H9 (cell line): ENCODE measurements around the gene PHLDA2. TPM values are rescaled to one million over a fixed set of nuclear protein-coding genes. Genes with fewer than 3 reads are reported as not detected.

Source experiments
- DNase-seq: peaks from one replicate; pipeline ENCODE4 v3.0.0-alpha.2; 2017
- H2AFZ ChIP-seq: one replicate; pipeline ENCODE4 v1.6.1; 2013; ENCODE audit warnings: mild to moderate bottlenecking, low read length, control low read depth, moderate library complexity
- H2AK5ac ChIP-seq: 2 replicates; pipeline ENCODE4 v1.6.1; 2013; ENCODE audit warnings: low read length, control low read depth, mixed read lengths; ENCODE audit not compliant: insufficient read length
- H2BK120ac ChIP-seq: one replicate; pipeline ENCODE4 v1.6.1; 2013; ENCODE audit warnings: low read depth, mild to moderate bottlenecking, low read length, control low read depth, inconsistent platforms; ENCODE audit not compliant: poor library complexity, severe bottlenecking
- H2BK12ac ChIP-seq: 2 replicates; pipeline ENCODE4 v1.6.1; 2013; ENCODE audit warnings: low read length, control low read depth, mixed read lengths, low read depth; ENCODE audit not compliant: insufficient read length
- H2BK15ac ChIP-seq: 2 replicates; pipeline ENCODE4 v1.6.1; 2013; ENCODE audit warnings: low read depth, low read length, control low read depth
- H2BK20ac ChIP-seq: one replicate; pipeline ENCODE4 v1.6.1; 2013; ENCODE audit warnings: low read depth, mild to moderate bottlenecking, low read length, control low read depth, inconsistent platforms; ENCODE audit not compliant: poor library complexity, severe bottlenecking
- H2BK5ac ChIP-seq: 2 replicates; pipeline ENCODE4 v1.6.1; 2013; ENCODE audit warnings: low read length, control low read depth, mixed read lengths; ENCODE audit not compliant: insufficient read length
- H3K14ac ChIP-seq: 2 replicates; pipeline ENCODE4 v1.6.1; 2013; ENCODE audit warnings: low read length, control low read depth; ENCODE audit not compliant: insufficient read depth
- H3K18ac ChIP-seq: 2 replicates; pipeline ENCODE4 v1.6.1; 2013; ENCODE audit warnings: low read depth, mild to moderate bottlenecking, mixed read lengths, low read length, control low read depth; ENCODE audit not compliant: insufficient read length
- H3K23ac ChIP-seq: 2 replicates; pipeline ENCODE4 v1.6.1; 2013; ENCODE audit warnings: low read length, control low read depth, mixed read lengths, low read depth; ENCODE audit not compliant: insufficient read length
- H3K23me2 ChIP-seq: 2 replicates; pipeline ENCODE4 v1.6.1; 2013; ENCODE audit warnings: low read depth, mild to moderate bottlenecking, mixed read lengths, low read length, control low read depth; ENCODE audit not compliant: insufficient read length, poor library complexity, severe bottlenecking
- H3K27ac ChIP-seq: 2 replicates; pipeline ENCODE4 v1.5.1; 2013; ENCODE audit warnings: low read length, control low read depth, mixed read lengths, low read depth; ENCODE audit not compliant: insufficient read length
- H3K27me3 ChIP-seq: 2 replicates; pipeline ENCODE4 v1.6.1; 2013; ENCODE audit warnings: low read length, control low read depth, inconsistent platforms; ENCODE audit not compliant: insufficient read depth
- H3K4ac ChIP-seq: 2 replicates; pipeline ENCODE4 v1.6.1; 2013; ENCODE audit warnings: low read depth, mild to moderate bottlenecking, control low read depth, inconsistent platforms, low read length, moderate library complexity
- H3K4me1 ChIP-seq: 2 replicates; pipeline ENCODE4 v1.6.1; 2013; ENCODE audit warnings: low read length, control low read depth, inconsistent platforms; ENCODE audit not compliant: insufficient read depth
- H3K4me2 ChIP-seq: 2 replicates; pipeline ENCODE4 v1.6.1; 2013; ENCODE audit warnings: low read length, control low read depth, mixed read lengths; ENCODE audit not compliant: insufficient read length, insufficient read depth
- H3K56ac ChIP-seq: 2 replicates; pipeline ENCODE4 v1.6.1; 2013; ENCODE audit warnings: low read depth, mild to moderate bottlenecking, mixed read lengths, low read length, control low read depth; ENCODE audit not compliant: insufficient read length
- H3K79me1 ChIP-seq: 2 replicates; pipeline ENCODE4 v1.6.1; 2013; ENCODE audit warnings: low read depth, mild to moderate bottlenecking, moderate library complexity, low read length, control low read depth, inconsistent platforms; ENCODE audit not compliant: insufficient read depth, poor library complexity, severe bottlenecking
- H3K79me2 ChIP-seq: 2 replicates; pipeline ENCODE4 v1.6.1; 2013; ENCODE audit warnings: low read length, control low read depth, inconsistent platforms; ENCODE audit not compliant: insufficient read depth
- H3K9ac ChIP-seq: 2 replicates; pipeline ENCODE4 v1.6.1; 2013; ENCODE audit warnings: low read length, control low read depth, mixed read lengths; ENCODE audit not compliant: insufficient read length; ENCODE audit errors: extremely low read depth
- H3K9me3 ChIP-seq: one replicate; pipeline ENCODE4 v1.6.1; 2013; ENCODE audit warnings: low read depth, low read length, inconsistent platforms; ENCODE audit not compliant: control insufficient read depth
- H3T11ph ChIP-seq: one replicate; pipeline ENCODE4 v1.6.1; 2013; ENCODE audit warnings: mild to moderate bottlenecking, low read length, control low read depth, inconsistent platforms
- H4K20me1 ChIP-seq: one replicate; pipeline ENCODE4 v1.6.1; 2013; ENCODE audit not compliant: control insufficient read depth, insufficient read length, insufficient read depth
- H4K5ac ChIP-seq: 2 replicates; pipeline ENCODE4 v1.6.1; 2013; ENCODE audit warnings: low read depth, mild to moderate bottlenecking, mixed read lengths, low read length, control low read depth; ENCODE audit not compliant: insufficient read length
- H4K8ac ChIP-seq: replicated peaks from 2 replicates; pipeline ENCODE4 v1.6.1; 2013; ENCODE audit warnings: low read length, control low read depth, mixed read lengths, low read depth; ENCODE audit not compliant: insufficient read length
- H4K91ac ChIP-seq: 2 replicates; pipeline ENCODE4 v1.6.1; 2013; ENCODE audit warnings: low read depth, mild to moderate bottlenecking, moderate library complexity, mixed read lengths, low read length, control low read depth; ENCODE audit not compliant: insufficient read length
- H3K27ac Mint-ChIP-seq, 3 experiments: 2 replicates in 2 of 3; 3 replicates in 1 of 3; pipeline ENCODE4 v1.8.0; 2020 to 2021; ENCODE audit warnings: mixed read lengths in 3 of 3, mild to moderate bottlenecking in 1 of 3, moderate library complexity in 1 of 3
- H3K27me3 Mint-ChIP-seq: 2 replicates; pipeline ENCODE4 v1.8.0; 2021; ENCODE audit warnings: low read depth, mild to moderate bottlenecking, moderate library complexity, mixed read lengths
- H3K36me3 Mint-ChIP-seq, 3 experiments: 2 replicates in 2 of 3; 3 replicates in 1 of 3; pipeline ENCODE4 v1.8.0; 2020 to 2021; ENCODE audit warnings: low read depth in 3 of 3, mixed read lengths in 3 of 3; ENCODE audit not compliant: insufficient read depth in 1 of 3
- H3K4me1 Mint-ChIP-seq, 2 experiments: 2 replicates each; pipeline ENCODE4 v1.8.0; 2020; ENCODE audit warnings: mixed read lengths in 2 of 2
- H3K4me3 Mint-ChIP-seq, 2 experiments: 2 replicates in 1 of 2; 3 replicates in 1 of 2; pipeline ENCODE4 v1.8.0; 2020 to 2021; ENCODE audit warnings: mild to moderate bottlenecking in 2 of 2, mixed read lengths in 2 of 2, moderate library complexity in 1 of 2
- H3K9me3 Mint-ChIP-seq, 2 experiments: 2 replicates in 1 of 2; 3 replicates in 1 of 2; pipeline ENCODE4 v1.8.0; 2020; ENCODE audit warnings: mild to moderate bottlenecking in 2 of 2, mixed read lengths in 2 of 2, moderate library complexity in 1 of 2
- WGBS: extraction: QIAGEN DNeasy Blood & Tissue Kit; methylation state at CpG from one replicate; pipeline ENCODE4 v1.1.7; 2013; ENCODE audit warnings: missing lambda C conversion rate, low lambda C conversion rate, mixed read lengths; ENCODE audit not compliant: insufficient read length; ENCODE audit errors: extremely low coverage; 5-methylcytosine and 5-hydroxymethylcytosine counted together
- total RNA-seq: library from RNA; stranded (reverse); gene quantifications from 2 replicates; pipeline ENCODE4 v1.2.1, GENCODE V29; 2021
- TF ChIP-seq, protein P1 (sequence below): fragments of 200-600 bp; sonication (generic); conservative IDR thresholded peaks from 3 replicates; pipeline ENCODE4 v1.8.0; 2021; ENCODE audit warnings: antibody characterized with exemption, mild to moderate bottlenecking

PHLDA2 gene
- total RNA-seq, 1 experiment from 2014 or later = 42.8 TPM

DNA sequence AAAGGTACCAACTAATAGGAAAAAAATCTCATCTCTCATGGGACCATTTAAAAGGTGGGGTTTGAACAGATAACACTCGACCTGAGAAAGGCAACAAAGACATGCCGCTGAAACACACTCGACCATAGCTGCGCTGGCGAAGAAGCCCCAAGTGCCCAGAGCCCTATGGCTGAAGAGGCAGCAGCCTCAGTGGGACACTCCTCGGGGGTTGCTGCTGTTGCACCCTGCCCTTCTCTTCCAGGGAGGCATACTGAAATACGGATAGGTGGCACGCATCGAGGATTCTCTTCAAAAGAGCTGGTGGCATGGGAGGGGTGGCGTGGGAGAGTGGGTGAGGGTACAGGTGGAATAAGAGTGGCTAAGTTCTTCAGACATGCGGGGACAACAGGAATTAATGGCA is 18.5 kb upstream of the PHLDA2 start:
- Histone ChIP-seq H4K5ac (no peak overlapping the region), H3K79me2 (no peaks in the 10 kb centered on the region), H3K14ac (no peak overlapping the region), H2BK120ac (no peak overlapping the region), H4K8ac (no peak overlapping the region), H3K23ac (no peak overlapping the region), H3T11ph (no peak overlapping the region), H3K56ac (no peak overlapping the region), H3K18ac (no peak overlapping the region), H2BK20ac (no peak overlapping the region), H4K20me1 (no peaks in the 10 kb centered on the region), H3K4me2 (no peak overlapping the region), H4K91ac (no peak overlapping the region), H3K27ac (no peak overlapping the region), H3K9ac (no peak overlapping the region), H2AFZ (no peak overlapping the region), H3K79me1 (no peaks in the 10 kb centered on the region), H3K27me3 (no peaks in the 10 kb centered on the region), H3K9me3 (no peaks in the 10 kb centered on the region), H3K23me2 (no peaks in the 10 kb centered on the region), H3K4ac (no peak overlapping the region), H2BK15ac (no peak overlapping the region), H2BK5ac (no peak overlapping the region), H2AK5ac (no peak overlapping the region), H3K4me1 (peaks cover 5% of the 10 kb centered on the region; the same call in 1 of the 2 replicates), H2BK12ac (no peak overlapping the region)
- H3K4me3 Mint-ChIP-seq = no peak overlapping the region
- H3K27me3 Mint-ChIP-seq = no peaks in the 10 kb centered on the region
- H3K9me3 Mint-ChIP-seq = no peaks in the 10 kb centered on the region
- peaks cover 32 to 38% of the 10 kb centered on the region in 2 experiments for H3K4me1 Mint-ChIP-seq
- DNase-seq = no peak
- peaks cover 50 to 87% (median 78%) of the 10 kb centered on the region in 3 experiments for H3K36me3 Mint-ChIP-seq
- no peak overlapping the region for H3K27ac Mint-ChIP-seq
- TF ChIP-seq, protein P1, sequence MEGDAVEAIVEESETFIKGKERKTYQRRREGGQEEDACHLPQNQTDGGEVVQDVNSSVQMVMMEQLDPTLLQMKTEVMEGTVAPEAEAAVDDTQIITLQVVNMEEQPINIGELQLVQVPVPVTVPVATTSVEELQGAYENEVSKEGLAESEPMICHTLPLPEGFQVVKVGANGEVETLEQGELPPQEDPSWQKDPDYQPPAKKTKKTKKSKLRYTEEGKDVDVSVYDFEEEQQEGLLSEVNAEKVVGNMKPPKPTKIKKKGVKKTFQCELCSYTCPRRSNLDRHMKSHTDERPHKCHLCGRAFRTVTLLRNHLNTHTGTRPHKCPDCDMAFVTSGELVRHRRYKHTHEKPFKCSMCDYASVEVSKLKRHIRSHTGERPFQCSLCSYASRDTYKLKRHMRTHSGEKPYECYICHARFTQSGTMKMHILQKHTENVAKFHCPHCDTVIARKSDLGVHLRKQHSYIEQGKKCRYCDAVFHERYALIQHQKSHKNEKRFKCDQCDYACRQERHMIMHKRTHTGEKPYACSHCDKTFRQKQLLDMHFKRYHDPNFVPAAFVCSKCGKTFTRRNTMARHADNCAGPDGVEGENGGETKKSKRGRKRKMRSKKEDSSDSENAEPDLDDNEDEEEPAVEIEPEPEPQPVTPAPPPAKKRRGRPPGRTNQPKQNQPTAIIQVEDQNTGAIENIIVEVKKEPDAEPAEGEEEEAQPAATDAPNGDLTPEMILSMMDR = no peak
- no CpG with 5 or more reads among the region's 11 CpGs for WGBS
